ENCODE results near the gene KNTC1.
"Not testable (repeated sequence)": the region's sequence is repeated elsewhere in the genome, so short reads cannot be mapped to it uniquely, and the experiment has no call there.

KNTC1 gene

DNA sequence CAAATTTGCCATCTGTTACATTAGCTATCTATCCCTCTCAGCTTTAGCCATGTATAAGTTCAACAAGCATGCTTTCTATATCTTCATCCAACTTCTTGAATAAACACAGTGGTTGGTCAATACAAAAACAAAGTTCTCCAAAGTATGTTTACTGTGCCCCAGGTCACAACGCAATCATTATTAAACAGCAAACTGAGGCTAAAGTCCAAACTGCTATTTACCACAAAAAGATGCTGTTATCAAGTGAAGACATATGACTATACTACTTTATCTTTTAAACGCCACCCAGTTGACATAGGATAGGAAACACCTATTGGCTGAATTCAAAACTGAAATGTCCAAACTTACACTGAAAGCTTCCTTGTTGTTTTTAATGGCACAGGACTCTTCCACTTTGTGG lies 38.0 kb upstream of the KNTC1 start:
- TF ChIP-seq, protein P1, sequence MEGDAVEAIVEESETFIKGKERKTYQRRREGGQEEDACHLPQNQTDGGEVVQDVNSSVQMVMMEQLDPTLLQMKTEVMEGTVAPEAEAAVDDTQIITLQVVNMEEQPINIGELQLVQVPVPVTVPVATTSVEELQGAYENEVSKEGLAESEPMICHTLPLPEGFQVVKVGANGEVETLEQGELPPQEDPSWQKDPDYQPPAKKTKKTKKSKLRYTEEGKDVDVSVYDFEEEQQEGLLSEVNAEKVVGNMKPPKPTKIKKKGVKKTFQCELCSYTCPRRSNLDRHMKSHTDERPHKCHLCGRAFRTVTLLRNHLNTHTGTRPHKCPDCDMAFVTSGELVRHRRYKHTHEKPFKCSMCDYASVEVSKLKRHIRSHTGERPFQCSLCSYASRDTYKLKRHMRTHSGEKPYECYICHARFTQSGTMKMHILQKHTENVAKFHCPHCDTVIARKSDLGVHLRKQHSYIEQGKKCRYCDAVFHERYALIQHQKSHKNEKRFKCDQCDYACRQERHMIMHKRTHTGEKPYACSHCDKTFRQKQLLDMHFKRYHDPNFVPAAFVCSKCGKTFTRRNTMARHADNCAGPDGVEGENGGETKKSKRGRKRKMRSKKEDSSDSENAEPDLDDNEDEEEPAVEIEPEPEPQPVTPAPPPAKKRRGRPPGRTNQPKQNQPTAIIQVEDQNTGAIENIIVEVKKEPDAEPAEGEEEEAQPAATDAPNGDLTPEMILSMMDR (IDR thresholded peaks at IDR 0.05; ENCODE audit: low read length, missing control alignments) = no peak
- H3K4me3 ChIP-seq (replicated peaks; ENCODE audit: low read depth, low read length) = no peak overlapping the region
- no peak for DNase-seq (ENCODE audit: low read depth)

GRCh38 chr12:122491991-122492390 lies 35.1 kb upstream of the KNTC1 start:
- no peak for DNase-seq (ENCODE audit: low read depth)

DNA sequence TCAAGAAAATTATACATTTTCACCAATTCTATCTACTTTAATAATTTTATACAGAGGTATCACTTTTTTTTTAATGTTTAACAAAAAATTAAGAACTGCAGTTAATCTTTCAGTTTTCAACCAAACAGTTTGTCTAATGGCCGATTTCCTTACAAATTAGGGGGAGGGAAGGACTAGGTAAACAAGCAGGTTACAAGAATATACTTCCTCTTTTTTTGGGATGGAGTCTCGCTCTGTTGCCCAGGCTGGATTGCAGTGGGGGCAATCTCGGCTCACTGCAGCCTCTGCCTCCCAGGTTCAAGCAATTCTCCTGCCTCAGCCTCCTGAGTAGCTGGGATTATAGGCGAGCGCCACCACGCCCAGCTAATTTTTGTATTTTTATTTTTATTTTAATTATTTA lies 33.8 kb upstream of the KNTC1 start:
- not testable (repeated sequence) for DNase-seq (ENCODE audit: low read depth); H3K4me3 ChIP-seq (replicated peaks; ENCODE audit: low read depth, low read length)

More at GRCh38 chr12:122491991-122492390, 35.1 kb upstream of the KNTC1 start:
- no peak overlapping the region for H3K4me3 ChIP-seq (replicated peaks; ENCODE audit: low read depth, low read length)
- TF ChIP-seq, protein P1 (IDR thresholded peaks at IDR 0.05; ENCODE audit: low read length, missing control alignments) = no peak

DNA sequence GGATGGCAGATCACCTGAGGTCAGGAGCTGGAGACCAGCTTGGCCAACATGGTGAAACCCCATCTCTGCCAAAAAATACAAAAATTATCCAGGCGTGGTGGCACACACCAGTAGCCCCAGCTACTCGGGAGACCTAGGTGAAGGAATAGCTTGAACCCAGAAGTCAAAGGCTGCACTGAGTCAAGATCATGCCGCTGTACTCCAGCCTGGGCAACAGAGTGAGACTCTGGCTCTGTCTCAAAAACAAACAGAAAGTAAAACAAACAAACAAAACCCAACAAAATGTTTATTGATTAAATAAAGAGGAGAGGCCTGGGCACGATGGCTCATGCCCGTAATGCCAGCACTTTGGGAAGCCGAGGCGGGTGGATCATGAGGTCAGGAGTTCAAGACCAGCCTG lies 31.8 kb upstream of the KNTC1 start:
- no peak overlapping the region for H3K4me3 ChIP-seq (replicated peaks; ENCODE audit: low read depth, low read length)
- TF ChIP-seq, protein P1 (IDR thresholded peaks at IDR 0.05; ENCODE audit: low read length, missing control alignments) = no peak
- DNase-seq (ENCODE audit: low read depth) = no peak

DNA sequence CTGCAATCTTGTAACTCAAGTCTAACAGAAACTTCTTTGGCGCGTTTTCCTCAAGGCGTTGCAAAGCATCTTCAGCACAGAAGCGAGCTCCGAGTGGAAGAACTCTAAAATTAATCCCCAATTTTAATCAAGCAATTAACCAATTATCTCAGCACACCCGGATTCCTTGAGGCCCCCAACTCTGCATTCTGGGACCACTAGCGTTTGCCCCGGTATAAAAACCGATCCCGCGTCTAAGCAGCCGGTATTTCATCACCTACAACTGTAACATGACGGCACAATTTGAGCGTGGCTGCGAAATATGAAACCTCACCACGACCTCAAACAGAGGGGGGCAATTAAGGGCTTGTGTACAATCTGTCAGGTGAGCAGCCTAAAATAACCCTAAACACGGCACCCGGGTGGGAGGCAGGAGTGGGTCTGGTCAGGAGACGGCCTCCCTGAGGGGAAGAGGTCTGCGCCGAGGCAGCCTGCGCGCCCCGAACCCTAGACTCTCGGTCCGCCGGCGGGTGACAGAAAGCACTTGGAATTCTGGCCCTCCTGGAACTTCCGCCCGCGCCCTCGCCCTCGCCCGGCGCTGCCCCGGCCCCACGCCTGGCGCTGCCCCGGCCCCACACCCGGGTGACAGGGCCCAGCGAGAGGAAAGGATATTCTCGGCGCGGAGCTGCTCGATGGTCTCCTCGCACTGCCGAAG lies 26.9 kb upstream of the KNTC1 start:
- TF ChIP-seq, protein P1 (IDR thresholded peaks at IDR 0.05; ENCODE audit: low read length, missing control alignments) = no peak
- peak; percentile 64 for DNase-seq (ENCODE audit: low read depth)

DNA sequence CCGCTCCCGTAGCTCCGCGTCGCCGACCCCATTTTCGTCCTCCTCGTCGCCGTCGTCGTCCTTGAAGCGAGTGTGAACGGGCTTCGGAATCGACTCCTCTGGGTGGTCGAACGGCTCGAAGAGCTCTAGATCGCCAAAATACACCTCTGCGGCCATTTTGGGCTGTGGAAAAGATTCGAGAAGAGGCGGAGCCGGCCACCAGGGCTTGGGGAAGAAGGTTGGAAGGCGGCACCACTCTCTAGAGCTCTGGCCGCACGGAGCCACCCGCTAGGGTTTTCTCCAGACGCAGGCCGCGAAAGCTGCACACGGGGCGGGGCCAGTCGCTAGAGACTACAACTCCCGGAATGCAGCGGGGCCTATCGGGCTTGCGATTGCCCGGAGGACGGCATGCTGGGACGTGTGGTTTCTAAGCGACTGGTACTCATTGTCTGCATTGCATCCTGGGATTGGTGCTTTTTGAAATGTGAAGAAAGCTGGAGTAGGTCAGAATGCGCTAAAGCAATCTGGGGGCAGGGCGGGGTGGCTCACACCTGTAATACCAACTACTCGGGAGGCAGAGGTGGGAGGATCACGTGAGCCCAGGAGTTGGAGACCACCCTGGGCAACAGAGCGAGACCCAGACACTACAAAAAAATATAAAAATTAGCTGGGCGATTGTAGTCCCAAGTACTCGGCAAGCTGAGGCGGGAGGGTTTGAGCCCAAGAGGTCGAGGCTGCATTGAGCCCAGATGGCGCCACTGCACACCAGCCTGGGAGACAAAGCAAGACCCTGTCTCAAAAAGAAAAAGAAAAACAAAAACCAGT lies 26.2 kb upstream of the KNTC1 start, which contains the start of gene ZCCHC8:
Gene ZCCHC8, minus strand, starts transcription at position 248 of the 804 bp plus-strand sequence. Its CDS starts 92 bp downstream, at position 156.
- TF ChIP-seq, protein P1 (IDR thresholded peaks at IDR 0.05; ENCODE audit: low read length, missing control alignments) = no peak
- peak within 1 kb of the TSS; percentile 95 for H3K4me3 ChIP-seq (replicated peaks; ENCODE audit: low read depth, low read length)
- DNase-seq (ENCODE audit: low read depth) = peak; percentile 98

More for the DNA sequence above, 26.9 kb upstream of the KNTC1 start:
- peak overlapping the region; percentile 95 for H3K4me3 ChIP-seq (replicated peaks; ENCODE audit: low read depth, low read length)

DNA sequence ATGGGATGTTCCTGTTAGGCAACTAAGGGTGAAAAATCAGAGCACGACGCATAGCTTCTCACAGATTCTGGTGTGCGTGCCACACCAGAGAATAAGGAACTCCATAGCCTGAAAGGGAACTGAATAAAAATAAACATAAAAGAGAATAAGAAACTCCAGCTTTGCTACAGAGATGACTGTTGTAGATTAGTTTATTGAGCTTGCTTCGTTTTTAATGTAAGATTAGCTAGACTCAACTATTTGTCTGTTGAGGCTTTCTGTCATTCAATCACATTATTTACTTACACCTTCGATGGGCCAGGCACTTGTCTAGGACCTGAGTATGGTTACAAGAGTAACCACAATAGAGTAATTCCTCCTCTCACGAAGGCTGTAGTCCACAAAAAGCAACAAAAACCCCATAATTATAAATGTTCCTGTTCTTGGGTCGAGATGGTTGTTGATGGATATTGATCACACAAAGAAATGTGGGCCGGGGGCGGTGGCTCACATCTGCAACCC lies 25.5 kb upstream of the KNTC1 start:
- H3K4me3 ChIP-seq (replicated peaks; ENCODE audit: low read depth, low read length) = peak overlapping the region; percentile 95
- DNase-seq (ENCODE audit: low read depth) = no peak
- TF ChIP-seq, protein P1 (IDR thresholded peaks at IDR 0.05; ENCODE audit: low read length, missing control alignments) = no peak
